B cell (primary cell): ENCODE results near the gene CTBP2. TPM values are rescaled to one million over a fixed set of nuclear protein-coding genes. Genes with fewer than 3 reads are reported as not detected.

Source experiments
- ATAC-seq: fragments of 200-7000 bp; cut with Tn5 transposase; one replicate; pipeline ENCODE4 v1.10.0; 2021; ENCODE audit warnings: low read depth, mild to moderate bottlenecking, moderate number of reproducible peaks, moderate library complexity
- CTCF ChIA-PET: fragments of 350-600 bp; sonication (Branson Sonifier 250); formaldehyde crosslinking; loops from one replicate; lab custom pipeline; 2021; ENCODE audit warnings: antibody characterized with exemption, inconsistent platforms; lab: Charles Lee
- POLR2A ChIA-PET: fragments of 350-600 bp; sonication (Branson Sonifier 250); formaldehyde crosslinking; loops from one replicate; lab custom pipeline; 2021; ENCODE audit warnings: antibody characterized with exemption; lab: Charles Lee
- DNase-seq: peaks from one replicate; pipeline ENCODE4 v3.0.0; 2013
- H2AFZ ChIP-seq: 2 replicates; pipeline ENCODE4 v1.6.1; 2012; ENCODE audit warnings: mild to moderate bottlenecking, low read depth, low read length; ENCODE audit not compliant: insufficient read depth, poor library complexity, severe bottlenecking
- H3K27ac ChIP-seq, 2 donors: 1 replicate in 1 of 2; 2 replicates in 1 of 2; pipeline ENCODE4 v1.5.1; 2012 to 2013; ENCODE audit warnings: low read length in 2 of 2, mild to moderate bottlenecking in 2 of 2, moderate library complexity in 1 of 2
- H3K27me3 ChIP-seq, 4 experiments: fragments of 200-600 bp in 1 of 4; sonication (generic) in 1 of 4; replicated peaks in 1 of 4; 1 replicate in 2 of 4; 2 replicates in 2 of 4; pipeline versions ENCODE4 v1.6.1 to v1.7.0; 2013 to 2016; ENCODE audit warnings: low read length in 3 of 4, mild to moderate bottlenecking in 2 of 4, mixed read lengths in 1 of 4, moderate library complexity in 1 of 4; ENCODE audit not compliant: insufficient read depth in 4 of 4, control insufficient read depth in 3 of 4; ENCODE audit errors: control extremely low read depth in 1 of 4
- H3K36me3 ChIP-seq, 2 experiments: replicated peaks in 1 of 2; 1 replicate in 1 of 2; 2 replicates in 1 of 2; pipeline versions ENCODE4 v1.6.1 to v1.7.1; 2013; ENCODE audit warnings: low read length in 1 of 2; ENCODE audit not compliant: insufficient read depth in 2 of 2, control insufficient read depth in 1 of 2; ENCODE audit errors: control extremely low read depth in 1 of 2, extremely low read depth in 1 of 2
- H3K4me1 ChIP-seq, 2 donors: fragments of 200-600 bp in 1 of 2; sonication (generic) in 1 of 2; 1 replicate in 1 of 2; 2 replicates in 1 of 2; pipeline versions ENCODE4 v1.5.1 to v1.6.1; 2013 to 2017; ENCODE audit warnings: low read length in 2 of 2; ENCODE audit not compliant: control insufficient read depth in 2 of 2, insufficient read depth in 2 of 2
- H3K4me2 ChIP-seq: replicated peaks from 2 replicates; pipeline ENCODE3; 2012; ENCODE audit warnings: mild to moderate bottlenecking, low read depth, low read length; ENCODE audit not compliant: poor library complexity, severe bottlenecking
- H3K4me3 ChIP-seq, 5 experiments: fragments of 200-600 bp in 1 of 5; sonication (generic) in 1 of 5; 1 replicate in 3 of 5; 2 replicates in 2 of 5; pipeline versions ENCODE4 v1.5.1 to v1.7.0; 2011 to 2016; ENCODE audit warnings: low read length in 4 of 5, mild to moderate bottlenecking in 4 of 5, low read depth in 2 of 5, control low read depth in 1 of 5, moderate library complexity in 1 of 5; ENCODE audit not compliant: insufficient read depth in 1 of 5; ENCODE audit errors: control extremely low read depth in 1 of 5, extremely low read depth in 1 of 5
- H3K79me2 ChIP-seq: fragments of 200-600 bp; sonication (generic); one replicate; pipeline ENCODE4 v1.6.0; 2016; ENCODE audit warnings: low read length; ENCODE audit not compliant: control insufficient read depth, insufficient read depth
- H3K9ac ChIP-seq: fragments of 200-600 bp; sonication (generic); 2 replicates; pipeline ENCODE4 v1.6.1; 2017; ENCODE audit warnings: mild to moderate bottlenecking, low read length, moderate library complexity
- H3K9me3 ChIP-seq, 3 donors: one replicate each; pipeline versions ENCODE4 v1.6.1 to v1.7.1; 2013; ENCODE audit warnings: low read length in 2 of 3; ENCODE audit not compliant: control insufficient read depth in 2 of 3, insufficient read depth in 1 of 3; ENCODE audit errors: control extremely low read depth in 1 of 3
- H4K20me1 ChIP-seq: 2 replicates; pipeline ENCODE4 v1.6.0; 2012; ENCODE audit warnings: mild to moderate bottlenecking, low read length; ENCODE audit not compliant: insufficient read depth, control insufficient read depth, poor library complexity, severe bottlenecking
- H3K27ac Mint-ChIP-seq: one replicate; pipeline ENCODE4 v1.8.0; 2021; ENCODE audit warnings: mixed read lengths
- H3K27me3 Mint-ChIP-seq: one replicate; pipeline ENCODE4 v1.8.0; 2021; ENCODE audit warnings: mixed read lengths
- H3K4me1 Mint-ChIP-seq: one replicate; pipeline ENCODE4 v1.8.0; 2021; ENCODE audit warnings: mixed read lengths
- H3K4me3 Mint-ChIP-seq: one replicate; pipeline ENCODE4 v1.8.0; 2021; ENCODE audit warnings: mixed read lengths
- H3K9me3 Mint-ChIP-seq: one replicate; pipeline ENCODE4 v1.8.0; 2022; ENCODE audit warnings: mixed read lengths; ENCODE audit not compliant: insufficient read depth
- CTCF ChIP-seq: fragments of 200-600 bp; IDR thresholded peaks from one replicate; pipeline ENCODE4 v1.8.0; 2022; ENCODE audit warnings: antibody characterized with exemption, mild to moderate bottlenecking
- EZH2 ChIP-seq: IDR thresholded peaks from 2 replicates; pipeline ENCODE4 v1.6.1; 2012; ENCODE audit warnings: borderline replicate concordance, low read depth, mild to moderate bottlenecking, moderate library complexity, low read length; ENCODE audit not compliant: insufficient read depth, poor library complexity, severe bottlenecking
- WGBS: methylation state at CpG from one replicate; pipeline ENCODE4 v1.1.5; 2013; ENCODE audit warnings: missing lambda C conversion rate; ENCODE audit not compliant: insufficient coverage; 5-methylcytosine and 5-hydroxymethylcytosine counted together
- intact Hi-C: fragments of 100-400 bp; cut with micrococcal nuclease; formaldehyde crosslinking; loops from one replicate; pipeline ENCODE4 v1.10.0; 2022
- polyA plus RNA-seq: library from polyadenylated mRNA; depleted of rRNA; stranded (reverse); fragments of >200 nt; gene quantifications from 2 replicates; pipeline ENCODE4 v1.2.3, GENCODE V29; 2012
- total RNA-seq, 2 donors: library from RNA; stranded (reverse); fragments of 120-200 nt in 1 of 2; gene quantifications; 1 replicate in 1 of 2; 2 replicates in 1 of 2; pipeline versions ENCODE4 v1.2.3 to v1.2.4, GENCODE V29; 2013 to 2022

CTBP2 gene
- total and polyA plus RNA-seq, 2 donors (not counting 1 experiment from before 2014, with no cell fraction given) = 0.39 to 0.85 TPM

DNA sequence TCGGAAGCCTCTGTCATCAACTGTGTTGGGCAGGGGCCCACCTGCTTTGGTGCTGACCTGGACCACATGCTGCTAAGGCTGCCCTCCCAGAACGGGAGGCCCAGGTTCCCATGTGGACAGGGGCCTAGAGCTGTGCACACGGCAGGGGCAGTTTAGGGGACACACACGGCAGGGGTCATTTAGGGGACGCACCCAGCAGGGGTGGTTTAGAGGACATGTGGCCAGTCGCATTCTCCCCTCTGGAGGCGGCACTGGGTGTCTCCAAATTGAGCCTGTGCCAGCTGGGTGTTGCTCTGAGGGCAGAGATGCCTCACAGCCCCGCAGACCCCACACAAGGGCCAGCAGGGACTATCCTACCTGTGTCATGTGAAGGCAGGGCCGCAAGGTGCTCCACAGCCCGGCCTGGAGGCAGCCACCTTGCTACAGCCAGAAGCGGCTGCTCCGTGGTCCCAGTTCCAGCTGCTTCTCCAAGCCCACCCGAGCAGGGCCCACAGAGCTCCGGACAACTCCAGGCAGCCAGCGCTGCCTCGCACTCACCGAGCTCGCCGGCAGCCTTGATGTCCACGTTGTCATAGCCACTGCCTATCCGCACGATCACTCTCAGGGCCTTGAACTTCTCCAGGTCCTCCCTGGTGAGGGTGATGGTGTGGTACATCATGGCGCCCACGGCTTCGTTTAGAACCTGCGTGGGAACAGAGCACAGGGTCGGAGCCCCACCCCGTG, 157.8 kb downstream of the CTBP2 start:
- H3K4me3 Mint-ChIP-seq = no peak overlapping the region
- no peak for DNase-seq
- ChIA-PET POLR2A (no interaction called here), CTCF (no interaction called here)
- H3K4me3 ChIP-seq = no peak overlapping the region
- no peaks in the 10 kb centered on the region for H4K20me1 ChIP-seq
- ATAC-seq = no peak
- TF ChIP-seq EZH2 (no peak), CTCF (no peak)
- H3K27ac Mint-ChIP-seq = no peak overlapping the region
- H3K9ac ChIP-seq = no peak overlapping the region
- no peaks in the 10 kb centered on the region for H3K4me1 ChIP-seq
- no peak overlapping the region for H3K27ac ChIP-seq
- no peaks in the 10 kb centered on the region for H3K9me3 Mint-ChIP-seq
- no peak overlapping the region for H3K4me2 ChIP-seq
- no peaks in the 10 kb centered on the region for H3K9me3 ChIP-seq
- H3K4me1 Mint-ChIP-seq = no peaks in the 10 kb centered on the region
- H3K27me3 Mint-ChIP-seq = no peaks in the 10 kb centered on the region
- H2AFZ ChIP-seq = no peak overlapping the region
- H3K27me3 ChIP-seq = no peaks in the 10 kb centered on the region
- intact Hi-C loops = no loop called here
- H3K36me3 ChIP-seq = no peaks in the 10 kb centered on the region
- 97% methylated on average over 28 of the region's 28 CpGs for WGBS
- H3K79me2 ChIP-seq = no peaks in the 10 kb centered on the region

DNA sequence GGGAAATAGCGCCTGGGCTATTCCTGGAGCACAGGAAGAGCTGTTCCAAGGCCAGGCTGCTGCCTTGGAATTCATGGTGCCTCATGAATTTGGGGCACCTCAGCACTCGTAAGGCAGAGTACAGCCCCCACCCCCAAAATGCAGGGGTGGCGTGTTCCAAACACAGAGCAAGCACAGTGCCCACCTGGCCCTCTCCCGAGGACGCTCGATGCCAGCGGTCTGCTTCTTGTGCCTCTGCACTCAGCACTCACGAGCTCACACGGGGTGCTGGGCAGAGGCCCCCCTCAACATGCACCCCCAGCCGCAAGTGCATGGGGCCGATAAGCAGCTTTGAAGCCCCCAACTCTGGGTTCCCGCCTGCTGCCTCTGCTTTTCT, 158.3 kb downstream of the CTBP2 start:
- ATAC-seq (no peak), DNase-seq (no peak)
- H3K9ac ChIP-seq = no peak overlapping the region
- TF ChIP-seq CTCF = no peak
- TF ChIP-seq EZH2 = no peak
- no peak overlapping the region for H3K4me2 ChIP-seq
- no peak overlapping the region for H3K27ac Mint-ChIP-seq
- H3K79me2 ChIP-seq = no peaks in the 10 kb centered on the region
- no peaks in the 10 kb centered on the region for H3K27me3 ChIP-seq
- no peaks in the 10 kb centered on the region for H3K4me1 Mint-ChIP-seq
- intact Hi-C loops = no loop called here
- 84% methylated on average over 12 of the region's 12 CpGs for WGBS
- ChIA-PET POLR2A (no interaction called here), CTCF (no interaction called here)
- H4K20me1 ChIP-seq = no peaks in the 10 kb centered on the region
- no peak overlapping the region for H3K4me3 ChIP-seq
- no peaks in the 10 kb centered on the region for H3K36me3 ChIP-seq
- no peak overlapping the region for H2AFZ ChIP-seq
- no peaks in the 10 kb centered on the region for H3K4me1 ChIP-seq
- no peak overlapping the region for H3K27ac ChIP-seq
- H3K4me3 Mint-ChIP-seq = no peak overlapping the region
- H3K9me3 ChIP-seq = no peaks in the 10 kb centered on the region
- no peaks in the 10 kb centered on the region for H3K9me3 Mint-ChIP-seq
- H3K27me3 Mint-ChIP-seq = no peaks in the 10 kb centered on the region
